ENCODE data around the gene SPAG16. TPM values are rescaled to one million over a fixed set of nuclear protein-coding genes. Genes with fewer than 3 reads are reported as not detected.

The SPAG16 gene
- total and polyA plus RNA-seq, 2 of the 13 experiments (the other 11 are each of a cell fraction or from before 2014, with no cell fraction given): 9.6 to 26.5 TPM

- Histone ChIP-seq H2AFZ (ENCODE audit: low read length) (no peak overlapping the region), H3K9ac (ENCODE audit: insufficient read depth, low read depth, low read length) (no peak overlapping the region), H3K4me2 (ENCODE audit: low read depth, low read length) (no peak overlapping the region), H3K9me3 (ENCODE audit: low read length) (peaks cover 3% of the 10 kb centered on the region; the same call in 1 of the 2 replicates), H3K4me1 (ENCODE audit: insufficient read depth, low read length) (no peaks in the 10 kb centered on the region), H3K27me3 (ENCODE audit: control insufficient read depth in 1 of 2, insufficient read depth in 2 of 2, low read length in 2 of 2) (no peaks in the 10 kb centered on the region), H3K4me3 (replicated peaks in 1 of 3; ENCODE audit: insufficient read depth in 1 of 3, low read depth in 2 of 3, low read length in 3 of 3) (no peak overlapping the region), H3K79me2 (ENCODE audit: insufficient read depth, low read length) (no peaks in the 10 kb centered on the region), H4K20me1 (ENCODE audit: insufficient read depth, low read length) (no peaks in the 10 kb centered on the region), H3K36me3 (replicated peaks in 1 of 2; ENCODE audit: control insufficient read depth in 1 of 2, insufficient read depth in 2 of 2, low read length in 2 of 2) (no peaks in the 10 kb centered on the region), H3K27ac (ENCODE audit: extremely low read length, insufficient read depth, low read length) (no peak overlapping the region)
- TF ChIP-seq TEAD3 (CRISPR knock-in tag; optimal IDR thresholded peaks at IDR 0.05; ENCODE audit: borderline replicate concordance) (no peak), DRAP1 (CRISPR knock-in tag; IDR thresholded peaks at IDR 0.05) (no peak), ERF (CRISPR knock-in tag; IDR thresholded peaks at IDR 0.05) (no peak), KLF12 (CRISPR knock-in tag; IDR thresholded peaks at IDR 0.05; ENCODE audit: borderline replicate concordance) (no peak), AGO2 (optimal IDR thresholded peaks at IDR 0.05; ENCODE audit: low read depth, low read length) (no peak), ZNF768 (CRISPR knock-in tag; IDR thresholded peaks at IDR 0.05) (no peak), ZNF451 (CRISPR knock-in tag; IDR thresholded peaks at IDR 0.05) (no peak), CC2D1A (CRISPR knock-in tag; IDR thresholded peaks at IDR 0.05) (no peak), ZNF749 (CRISPR knock-in tag; IDR thresholded peaks at IDR 0.05; ENCODE audit: borderline replicate concordance) (no peak), ZUFSP (CRISPR knock-in tag; IDR thresholded peaks at IDR 0.05; ENCODE audit: borderline replicate concordance) (no peak), CCAR2 (optimal IDR thresholded peaks at IDR 0.05; ENCODE audit: low read depth, low read length) (no peak), HOXA7 (CRISPR knock-in tag; IDR thresholded peaks at IDR 0.05) (no peak), ZNF737 (CRISPR knock-in tag; IDR thresholded peaks at IDR 0.05; ENCODE audit: borderline replicate concordance) (no peak), LBX2 (CRISPR knock-in tag; IDR thresholded peaks at IDR 0.05; ENCODE audit: borderline replicate concordance) (no peak), ZNF777 (CRISPR knock-in tag; IDR thresholded peaks at IDR 0.05) (no peak)
- 0% methylated on average over 1 of the region's 1 CpG for WGBS (ENCODE audit: low lambda C conversion rate)
- in situ Hi-C loops (cut with HindIII; ENCODE audit: extremely low pct_ligation_motif_present, low pct_unique_long_range_greater_than_20kb) (loop anchor here (25.0 kb wide), 1 partner anchor 1740 kb away; no protein-coding TSS in a partner anchor), intact Hi-C loops (cut with micrococcal nuclease; ENCODE audit: unreplicated experiment) (no loop called here)
- BruUV-seq (replicated peaks): no TSS peak
- ATAC-seq: no peak
- CTCF ChIA-PET (ENCODE audit: low intra/inter-chr PET ratio, low total read pairs): no interaction called here
- POLR2A ChIA-PET: no interaction called here
- no peak for FAIRE-seq
- no peak for DNase-seq (ENCODE audit: low spot score)
Observed at GRCh38 chr2:213271947-213272346, 12.3 kb upstream of the SPAG16 start.
